ENCODE results near the gene ST8SIA5. TPM values are rescaled to one million over a fixed set of nuclear protein-coding genes. Genes with fewer than 3 reads are reported as not detected.
A peak's percentile ranks its signal among the peaks of the same experiment; 100 is the strongest.
"Not testable (repeated sequence)": the region's sequence is repeated elsewhere in the genome, so short reads cannot be mapped to it uniquely, and the experiment has no call there.

The ST8SIA5 gene, protein sequence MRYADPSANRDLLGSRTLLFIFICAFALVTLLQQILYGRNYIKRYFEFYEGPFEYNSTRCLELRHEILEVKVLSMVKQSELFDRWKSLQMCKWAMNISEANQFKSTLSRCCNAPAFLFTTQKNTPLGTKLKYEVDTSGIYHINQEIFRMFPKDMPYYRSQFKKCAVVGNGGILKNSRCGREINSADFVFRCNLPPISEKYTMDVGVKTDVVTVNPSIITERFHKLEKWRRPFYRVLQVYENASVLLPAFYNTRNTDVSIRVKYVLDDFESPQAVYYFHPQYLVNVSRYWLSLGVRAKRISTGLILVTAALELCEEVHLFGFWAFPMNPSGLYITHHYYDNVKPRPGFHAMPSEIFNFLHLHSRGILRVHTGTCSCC
- polyA plus RNA-seq (2013): 0.01 TPM

DNA sequence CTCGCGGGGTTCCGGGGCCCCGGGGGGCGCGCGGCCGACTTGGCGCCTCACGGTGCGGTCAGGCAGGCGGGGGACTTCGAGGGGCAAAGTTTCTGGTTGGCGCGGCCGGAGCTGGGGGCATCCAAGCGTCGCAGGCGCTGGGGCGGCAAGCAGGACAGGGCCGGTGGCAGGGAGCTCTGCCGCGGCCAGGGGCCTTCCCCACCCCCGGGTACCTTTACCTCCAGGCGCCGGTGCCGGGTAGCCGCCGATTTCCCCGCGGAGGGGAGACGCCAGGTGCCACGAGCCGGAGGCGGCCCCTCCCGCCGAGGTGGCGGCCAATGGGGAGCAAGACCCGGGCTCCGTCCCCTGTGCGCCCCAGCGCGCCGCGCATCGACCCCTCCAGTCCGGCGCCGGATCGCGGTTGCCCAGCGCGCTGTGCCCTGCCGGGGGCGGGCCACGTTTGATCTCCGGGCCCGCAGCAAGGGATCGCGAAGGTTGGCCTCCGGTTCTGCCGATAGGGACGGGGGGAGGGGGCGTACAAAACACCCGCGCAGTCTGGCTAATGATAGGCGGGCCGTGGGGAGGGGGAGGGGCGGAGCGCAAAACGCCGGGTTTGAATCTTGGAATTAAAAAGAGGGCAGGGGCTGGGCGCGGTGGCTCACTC lies at the start of gene ST8SIA5:
ST8SIA5 (minus strand) TSS at position 495 of the 643 bp plus-strand sequence. CDS start 545 bp downstream, outside the sequence.
- Histone ChIP-seq H3K27ac (ENCODE audit: insufficient read depth in 1 of 2, low read depth in 1 of 2, low read length in 2 of 2, poor library complexity in 1 of 2, severe bottlenecking in 2 of 2) (no peak within 1 kb of the TSS), H3K4me1 (ENCODE audit: control extremely low read depth in 1 of 4, control insufficient read depth in 4 of 4, insufficient read depth in 4 of 4, low read length in 3 of 4) (peaks cover 0 to 43% (median 37%) of the 10 kb centered on the region in 4 experiments), H3K36me3 (ENCODE audit: control insufficient read depth in 4 of 4, insufficient read depth in 4 of 4, low read length in 3 of 4) (no peaks in the 10 kb centered on the region), H3K4me3 (ENCODE audit: control insufficient read depth in 1 of 7, extremely low read depth in 1 of 7, insufficient read depth in 4 of 7, low read depth in 2 of 7, low read length in 6 of 7) (peak within 1 kb of the TSS; percentile 3 to 62 (median 53)), H3K27me3 (replicated peaks in 2 of 5; ENCODE audit: control insufficient read depth in 4 of 5, insufficient read depth in 5 of 5, low read length in 4 of 5) (peaks cover 6 to 73% (median 30%) of the 10 kb centered on the region in 5 experiments), H3K9me3 (ENCODE audit: control extremely low read depth in 1 of 5, control insufficient read depth in 4 of 5, insufficient read depth in 2 of 5, low read depth in 1 of 5, low read length in 4 of 5) (no peaks in the 10 kb centered on the region)
- POLR2A ChIA-PET: no interaction called here
- CTCF ChIA-PET: no interaction called here
- under 1% methylated on average over 51 of the region's 74 CpGs for WGBS (ENCODE audit: insufficient coverage)
- peak in 1 of 3 donors; percentile 33 for DNase-seq

DNA sequence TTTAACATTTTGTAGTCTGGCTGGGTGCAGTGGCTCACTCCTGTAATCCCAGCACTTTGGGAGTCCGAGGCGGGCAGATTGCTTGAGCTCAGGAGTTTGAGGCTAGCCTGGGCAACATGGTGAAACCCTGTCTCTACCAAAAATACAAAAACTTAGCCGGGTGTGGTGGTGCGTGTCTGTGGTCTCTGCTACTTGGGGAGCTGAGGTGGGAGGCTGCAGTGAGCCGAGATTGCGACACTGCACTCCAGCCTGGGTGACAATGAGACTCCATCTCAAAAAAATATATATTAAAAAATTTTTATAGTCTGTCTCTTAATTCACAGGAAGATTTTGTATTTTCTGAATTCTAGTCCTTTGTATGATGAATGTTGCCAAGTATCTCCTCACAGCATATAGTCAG lies 39.1 kb upstream of the ST8SIA5 start:
- H3K27me3 ChIP-seq (replicated peaks in 2 of 5; ENCODE audit: control insufficient read depth in 4 of 5, insufficient read depth in 5 of 5, low read length in 4 of 5); H3K4me1 ChIP-seq (ENCODE audit: control extremely low read depth in 1 of 4, control insufficient read depth in 4 of 4, insufficient read depth in 4 of 4, low read length in 3 of 4); H3K9me3 ChIP-seq (ENCODE audit: control extremely low read depth in 1 of 5, control insufficient read depth in 4 of 5, insufficient read depth in 2 of 5, low read depth in 1 of 5, low read length in 4 of 5); H3K27ac ChIP-seq (ENCODE audit: insufficient read depth in 1 of 2, low read depth in 1 of 2, low read length in 2 of 2, poor library complexity in 1 of 2, severe bottlenecking in 2 of 2); H3K4me3 ChIP-seq (ENCODE audit: control insufficient read depth in 1 of 7, extremely low read depth in 1 of 7, insufficient read depth in 4 of 7, low read depth in 2 of 7, low read length in 6 of 7); H3K36me3 ChIP-seq (ENCODE audit: control insufficient read depth in 4 of 4, insufficient read depth in 4 of 4, low read length in 3 of 4); POLR2A ChIA-PET; CTCF ChIA-PET; DNase-seq: not testable (repeated sequence)
- WGBS (ENCODE audit: insufficient coverage): no CpG with 5 or more reads among the region's 6 CpGs

DNA sequence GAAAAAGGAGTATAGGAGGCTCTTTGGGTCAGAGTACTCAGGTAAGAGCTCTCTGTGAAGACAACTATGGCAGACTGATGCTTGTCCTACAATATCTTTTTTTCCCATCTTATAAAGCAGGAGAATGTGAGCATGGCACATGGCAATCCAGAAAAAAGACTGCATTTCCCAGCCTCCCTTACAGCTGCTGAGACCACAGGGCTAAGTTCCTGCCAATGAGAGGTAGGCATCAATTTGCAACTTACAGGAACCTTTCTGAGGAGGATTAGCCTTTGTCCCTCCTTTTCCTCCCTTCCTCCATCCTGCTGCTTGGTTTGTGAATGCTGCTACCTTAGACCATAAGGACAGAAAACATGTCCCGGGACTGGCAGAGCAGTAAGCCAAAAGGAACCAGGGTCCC lies 37.8 kb upstream of the ST8SIA5 start:
- Histone ChIP-seq H3K9me3 (ENCODE audit: control extremely low read depth in 1 of 5, control insufficient read depth in 4 of 5, insufficient read depth in 2 of 5, low read depth in 1 of 5, low read length in 4 of 5) (peaks cover 0 to 6% (median 1%) of the 10 kb centered on the region in 5 experiments), H3K27me3 (replicated peaks in 2 of 5; ENCODE audit: control insufficient read depth in 4 of 5, insufficient read depth in 5 of 5, low read length in 4 of 5) (no peaks in the 10 kb centered on the region), H3K4me3 (ENCODE audit: control insufficient read depth in 1 of 7, extremely low read depth in 1 of 7, insufficient read depth in 4 of 7, low read depth in 2 of 7, low read length in 6 of 7) (no peak overlapping the region), H3K4me1 (ENCODE audit: control extremely low read depth in 1 of 4, control insufficient read depth in 4 of 4, insufficient read depth in 4 of 4, low read length in 3 of 4) (no peaks in the 10 kb centered on the region), H3K36me3 (ENCODE audit: control insufficient read depth in 4 of 4, insufficient read depth in 4 of 4, low read length in 3 of 4) (no peaks in the 10 kb centered on the region), H3K27ac (ENCODE audit: insufficient read depth in 1 of 2, low read depth in 1 of 2, low read length in 2 of 2, poor library complexity in 1 of 2, severe bottlenecking in 2 of 2) (no peak overlapping the region)
- WGBS (ENCODE audit: insufficient coverage): no CpG with 5 or more reads among the region's 1 CpG
- CTCF ChIA-PET: no interaction called here
- POLR2A ChIA-PET: no interaction called here
- DNase-seq: no peak

DNA sequence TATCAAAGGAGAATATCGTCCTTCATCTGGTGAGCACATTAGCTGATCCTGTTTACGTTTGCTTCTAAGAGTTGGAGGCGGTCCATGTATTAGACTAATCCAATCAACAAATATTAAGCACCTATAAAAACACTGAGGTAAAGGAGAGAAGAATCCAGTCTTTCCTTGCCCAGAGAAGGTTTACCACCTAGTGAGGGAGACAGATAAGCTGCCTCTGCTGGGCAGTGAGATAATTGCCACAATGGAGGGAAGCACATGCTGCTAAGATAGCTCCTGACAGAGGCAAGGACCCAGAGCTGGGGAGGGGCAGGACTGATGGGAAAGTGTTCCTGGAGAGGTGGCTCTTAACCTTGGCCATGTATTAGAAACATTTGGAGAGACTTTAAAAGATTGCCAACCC lies 36.7 kb upstream of the ST8SIA5 start:
- H3K4me3 ChIP-seq (ENCODE audit: control insufficient read depth in 1 of 7, extremely low read depth in 1 of 7, insufficient read depth in 4 of 7, low read depth in 2 of 7, low read length in 6 of 7): no peak overlapping the region
- no peak overlapping the region for H3K27ac ChIP-seq (ENCODE audit: insufficient read depth in 1 of 2, low read depth in 1 of 2, low read length in 2 of 2, poor library complexity in 1 of 2, severe bottlenecking in 2 of 2)
- H3K27me3 ChIP-seq (replicated peaks in 2 of 5; ENCODE audit: control insufficient read depth in 4 of 5, insufficient read depth in 5 of 5, low read length in 4 of 5): no peaks in the 10 kb centered on the region
- POLR2A ChIA-PET: no interaction called here
- no peaks in the 10 kb centered on the region for H3K4me1 ChIP-seq (ENCODE audit: control extremely low read depth in 1 of 4, control insufficient read depth in 4 of 4, insufficient read depth in 4 of 4, low read length in 3 of 4)
- no peak for DNase-seq
- no peaks in the 10 kb centered on the region for H3K36me3 ChIP-seq (ENCODE audit: control insufficient read depth in 4 of 4, insufficient read depth in 4 of 4, low read length in 3 of 4)
- CTCF ChIA-PET: interaction anchor here (1.9 kb wide), 1 partner anchor 20 kb away, joined by 4 read pairs; no protein-coding TSS in a partner anchor
- peaks cover 0 to 7% (median 1%) of the 10 kb centered on the region in 5 experiments for H3K9me3 ChIP-seq (ENCODE audit: control extremely low read depth in 1 of 5, control insufficient read depth in 4 of 5, insufficient read depth in 2 of 5, low read depth in 1 of 5, low read length in 4 of 5)
- WGBS (ENCODE audit: insufficient coverage): no CpG with 5 or more reads among the region's 3 CpGs

DNA sequence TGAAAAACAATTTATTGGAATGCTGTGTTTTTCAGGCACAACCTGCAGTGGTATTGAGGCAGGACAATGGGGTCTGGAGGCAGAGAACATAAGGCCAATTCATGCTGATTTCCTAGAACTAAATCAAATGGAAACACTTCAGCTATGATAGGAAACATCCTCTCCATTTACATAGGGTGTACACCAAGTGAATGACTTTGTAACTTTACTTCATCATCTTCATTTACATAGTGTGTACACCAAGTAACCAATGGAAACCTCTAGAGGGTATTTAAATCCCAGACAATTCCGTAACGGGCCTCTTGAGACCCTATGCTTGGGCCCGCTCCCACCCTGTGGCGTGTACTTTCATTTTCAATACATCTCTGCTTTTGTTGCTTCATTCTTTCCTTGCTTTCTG lies 32.2 kb upstream of the ST8SIA5 start:
- peaks cover 0 to 15% (median 4%) of the 10 kb centered on the region in 5 experiments for H3K9me3 ChIP-seq (ENCODE audit: control extremely low read depth in 1 of 5, control insufficient read depth in 4 of 5, insufficient read depth in 2 of 5, low read depth in 1 of 5, low read length in 4 of 5)
- DNase-seq: no peak
- ChIA-PET CTCF (interaction anchor here (0.8 kb wide), 1 partner anchor 12 kb away, joined by 4 read pairs; no protein-coding TSS in a partner anchor), POLR2A (no interaction called here)
- H3K36me3 ChIP-seq (ENCODE audit: control insufficient read depth in 4 of 4, insufficient read depth in 4 of 4, low read length in 3 of 4): no peaks in the 10 kb centered on the region
- H3K27me3 ChIP-seq (replicated peaks in 2 of 5; ENCODE audit: control insufficient read depth in 4 of 5, insufficient read depth in 5 of 5, low read length in 4 of 5): no peaks in the 10 kb centered on the region
- no peak overlapping the region for H3K4me3 ChIP-seq (ENCODE audit: control insufficient read depth in 1 of 7, extremely low read depth in 1 of 7, insufficient read depth in 4 of 7, low read depth in 2 of 7, low read length in 6 of 7)
- no peak overlapping the region for H3K27ac ChIP-seq (ENCODE audit: insufficient read depth in 1 of 2, low read depth in 1 of 2, low read length in 2 of 2, poor library complexity in 1 of 2, severe bottlenecking in 2 of 2)
- no peaks in the 10 kb centered on the region for H3K4me1 ChIP-seq (ENCODE audit: control extremely low read depth in 1 of 4, control insufficient read depth in 4 of 4, insufficient read depth in 4 of 4, low read length in 3 of 4)
- WGBS (ENCODE audit: insufficient coverage): 94% methylated on average over 4 of the region's 4 CpGs

DNA sequence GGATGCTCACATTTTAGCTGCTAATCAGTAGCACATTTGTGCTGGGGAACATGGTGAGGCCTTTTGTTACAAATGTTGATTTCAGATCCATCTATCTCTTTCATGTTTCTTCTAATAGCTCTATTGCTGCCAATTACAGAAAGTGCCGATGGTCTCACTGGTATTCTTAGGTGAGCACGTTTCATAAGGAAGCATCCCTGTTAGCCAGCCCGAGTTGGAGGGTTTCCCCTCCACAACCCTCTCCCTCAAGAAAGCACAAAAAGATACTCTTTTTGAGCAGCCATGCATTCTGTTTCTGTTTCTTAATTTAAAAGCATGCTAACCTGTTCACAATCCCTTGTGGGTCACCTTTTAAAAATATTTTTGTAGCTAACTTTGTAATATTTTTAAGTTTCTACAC lies 30.8 kb upstream of the ST8SIA5 start:
- Histone ChIP-seq H3K4me3 (ENCODE audit: control insufficient read depth in 1 of 7, extremely low read depth in 1 of 7, insufficient read depth in 4 of 7, low read depth in 2 of 7, low read length in 6 of 7) (no peak overlapping the region), H3K27ac (ENCODE audit: insufficient read depth in 1 of 2, low read depth in 1 of 2, low read length in 2 of 2, poor library complexity in 1 of 2, severe bottlenecking in 2 of 2) (no peak overlapping the region), H3K4me1 (ENCODE audit: control extremely low read depth in 1 of 4, control insufficient read depth in 4 of 4, insufficient read depth in 4 of 4, low read length in 3 of 4) (no peaks in the 10 kb centered on the region), H3K27me3 (replicated peaks in 2 of 5; ENCODE audit: control insufficient read depth in 4 of 5, insufficient read depth in 5 of 5, low read length in 4 of 5) (no peaks in the 10 kb centered on the region), H3K36me3 (ENCODE audit: control insufficient read depth in 4 of 4, insufficient read depth in 4 of 4, low read length in 3 of 4) (no peaks in the 10 kb centered on the region), H3K9me3 (ENCODE audit: control extremely low read depth in 1 of 5, control insufficient read depth in 4 of 5, insufficient read depth in 2 of 5, low read depth in 1 of 5, low read length in 4 of 5) (peaks cover 0 to 15% (median 6%) of the 10 kb centered on the region in 5 experiments)
- WGBS (ENCODE audit: insufficient coverage): 89% methylated on average over 3 of the region's 3 CpGs
- no peak for DNase-seq
- CTCF ChIA-PET: no interaction called here
- POLR2A ChIA-PET: no interaction called here

DNA sequence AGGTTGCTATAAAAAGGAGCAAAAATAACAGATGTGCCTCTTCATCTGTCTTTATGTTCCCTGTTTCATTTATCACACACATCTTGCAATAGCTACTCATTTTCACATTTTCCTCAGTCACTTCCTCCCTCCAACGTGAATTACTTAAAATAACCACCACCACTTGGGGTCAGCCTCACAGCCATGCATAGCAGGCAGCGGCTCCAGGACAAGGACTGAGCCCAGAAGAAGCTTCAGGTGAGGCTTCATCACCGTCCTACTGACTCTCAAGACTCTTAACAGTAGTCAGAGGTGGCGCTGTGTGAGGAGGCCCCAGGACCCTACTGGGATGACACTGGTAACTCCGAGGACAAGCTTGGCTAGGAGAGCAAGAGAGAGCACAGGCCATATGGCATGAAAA lies 15.5 kb upstream of the ST8SIA5 start:
- POLR2A ChIA-PET: no interaction called here
- peaks cover 0 to 1% (median 0%) of the 10 kb centered on the region in 5 experiments for H3K9me3 ChIP-seq (ENCODE audit: control extremely low read depth in 1 of 5, control insufficient read depth in 4 of 5, insufficient read depth in 2 of 5, low read depth in 1 of 5, low read length in 4 of 5)
- H3K36me3 ChIP-seq (ENCODE audit: control insufficient read depth in 4 of 4, insufficient read depth in 4 of 4, low read length in 3 of 4): no peaks in the 10 kb centered on the region
- CTCF ChIA-PET: interaction anchor here (1.0 kb wide), 1 partner anchor 33 kb away, joined by 4 read pairs; no protein-coding TSS in a partner anchor
- 47% methylated on average over 4 of the region's 5 CpGs for WGBS (ENCODE audit: insufficient coverage)
- DNase-seq: peak in 2 of 3 donors; percentile 53 to 65
- H3K27me3 ChIP-seq (replicated peaks in 2 of 5; ENCODE audit: control insufficient read depth in 4 of 5, insufficient read depth in 5 of 5, low read length in 4 of 5): peaks cover 0 to 6% (median 0%) of the 10 kb centered on the region in 5 experiments
- no peak overlapping the region for H3K4me3 ChIP-seq (ENCODE audit: control insufficient read depth in 1 of 7, extremely low read depth in 1 of 7, insufficient read depth in 4 of 7, low read depth in 2 of 7, low read length in 6 of 7)
- H3K27ac ChIP-seq (ENCODE audit: insufficient read depth in 1 of 2, low read depth in 1 of 2, low read length in 2 of 2, poor library complexity in 1 of 2, severe bottlenecking in 2 of 2): no peak overlapping the region
- peaks cover 13 to 28% (median 23%) of the 10 kb centered on the region in 4 experiments for H3K4me1 ChIP-seq (ENCODE audit: control extremely low read depth in 1 of 4, control insufficient read depth in 4 of 4, insufficient read depth in 4 of 4, low read length in 3 of 4)

All from common myeloid progenitor, CD34-positive (primary cell).